Measurements from ENCODE around the gene AGAP2.
A peak's percentile ranks its signal among the peaks of the same experiment; 100 is the strongest.

AGAP2 gene

GRCh38 chr12:57751788-57752667 lies 13.5 kb upstream of the AGAP2 start, which contains the start of gene CDK4:
Gene CDK4, minus strand, starts transcription at chr12:57752310. Its CDS starts 593 bp downstream, at chr12:57751717.
- peak; percentile 98 for DNase-seq
- Mint-ChIP-seq H3K27me3 (no peaks in the 10 kb centered on the region), H3K9me3 (no peaks in the 10 kb centered on the region), H3K27ac (peak within 1 kb of the TSS; percentile 97), H3K4me1 (ENCODE audit: low read depth) (peaks cover 58% of the 10 kb centered on the region), H3K36me3 (ENCODE audit: low read depth) (peaks cover 53% of the 10 kb centered on the region), H3K4me3 (peak within 1 kb of the TSS; percentile 95)

DNA sequence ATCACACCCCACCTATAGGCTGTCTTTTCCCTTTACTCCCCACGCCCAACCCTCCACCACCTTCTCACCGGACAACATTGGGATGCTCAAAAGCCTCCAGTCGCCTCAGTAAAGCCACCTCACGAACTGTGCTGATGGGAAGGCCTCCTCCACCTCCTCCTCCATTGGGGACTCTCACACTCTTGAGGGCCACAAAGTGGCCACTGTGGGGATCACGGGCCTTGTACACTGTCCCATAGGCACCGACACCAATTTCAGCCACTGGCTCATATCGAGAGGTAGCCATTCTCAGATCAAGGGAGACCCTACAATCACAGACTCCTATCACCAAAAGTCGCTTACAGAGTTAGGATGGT lies 12.9 kb upstream of the AGAP2 start:
- Mint-ChIP-seq H3K9me3 (no peaks in the 10 kb centered on the region), H3K36me3 (ENCODE audit: low read depth) (peaks cover 55% of the 10 kb centered on the region), H3K4me3 (peak overlapping the region; percentile 95), H3K27ac (peak overlapping the region; percentile 97), H3K4me1 (ENCODE audit: low read depth) (peaks cover 56% of the 10 kb centered on the region), H3K27me3 (no peaks in the 10 kb centered on the region)
- DNase-seq = peak; percentile 45

DNA sequence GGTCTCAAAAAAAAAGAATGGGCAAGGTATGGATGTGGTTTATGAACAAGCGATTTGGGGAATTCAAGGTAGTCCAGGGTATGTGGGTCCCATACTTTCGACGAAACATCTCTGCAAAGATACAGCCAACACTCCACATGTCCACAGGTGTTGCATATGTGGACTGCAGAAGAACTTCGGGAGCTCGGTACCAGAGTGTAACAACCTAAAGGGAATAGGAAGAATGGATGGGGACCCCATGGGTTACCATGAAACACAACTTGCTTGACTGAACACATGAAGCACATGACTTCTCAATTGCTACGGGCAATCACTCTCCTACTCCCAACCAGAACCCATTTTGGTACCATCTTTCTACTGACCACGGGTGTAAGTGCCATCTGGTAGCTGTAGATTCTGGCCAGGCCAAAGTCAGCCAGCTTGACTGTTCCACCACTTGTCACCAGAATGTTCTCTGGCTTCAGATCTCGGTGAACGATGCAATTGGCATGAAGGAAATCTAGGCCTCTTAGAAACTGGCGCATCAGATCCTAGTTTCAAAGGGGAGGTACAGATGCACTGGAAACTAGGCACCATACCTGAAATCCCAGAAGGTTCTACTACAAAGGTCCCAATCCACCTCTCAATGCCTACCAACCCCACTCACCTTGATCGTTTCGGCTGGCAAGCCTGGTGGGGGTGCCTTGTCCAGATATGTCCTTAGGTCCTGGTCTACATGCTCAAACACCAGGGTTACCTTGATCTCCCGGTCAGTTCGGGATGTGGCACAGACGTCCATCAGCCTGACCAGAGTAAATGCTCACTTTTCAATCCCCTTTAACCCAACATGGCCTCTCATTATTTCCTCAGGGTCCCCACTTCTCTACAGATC lies 12.3 kb upstream of the AGAP2 start:
- Mint-ChIP-seq H3K27me3 (no peaks in the 10 kb centered on the region), H3K36me3 (ENCODE audit: low read depth) (peaks cover 61% of the 10 kb centered on the region), H3K4me3 (peak overlapping the region; percentile 95), H3K9me3 (no peaks in the 10 kb centered on the region), H3K4me1 (ENCODE audit: low read depth) (peaks cover 57% of the 10 kb centered on the region), H3K27ac (peak overlapping the region; percentile 97)
- DNase-seq = no peak

DNA sequence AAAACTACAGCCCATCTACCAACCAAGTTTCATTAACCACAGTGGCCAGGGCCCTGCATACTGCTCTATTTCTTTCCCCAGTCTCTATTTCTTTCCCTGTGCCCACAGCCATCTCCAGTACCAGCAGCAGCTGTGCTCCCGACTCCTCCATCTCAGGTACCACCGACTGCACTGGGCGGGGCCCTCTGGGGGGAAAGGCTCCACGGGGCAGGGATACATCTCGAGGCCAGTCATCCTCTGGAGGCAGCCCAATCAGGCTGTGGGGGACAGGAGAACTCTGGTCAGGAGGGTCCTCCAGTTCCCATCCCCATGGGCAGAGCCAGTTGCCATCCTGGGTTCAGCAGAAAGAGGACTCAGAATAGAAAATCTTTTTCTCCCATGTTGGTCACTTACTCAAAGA lies 10.5 kb upstream of the AGAP2 start:
- Mint-ChIP-seq H3K27me3 (no peaks in the 10 kb centered on the region), H3K27ac (peak overlapping the region; percentile 85), H3K4me1 (ENCODE audit: low read depth) (peaks cover 66% of the 10 kb centered on the region), H3K4me3 (peak overlapping the region; percentile 14), H3K9me3 (no peaks in the 10 kb centered on the region), H3K36me3 (ENCODE audit: low read depth) (peaks cover 72% of the 10 kb centered on the region)
- no peak for DNase-seq

DNA sequence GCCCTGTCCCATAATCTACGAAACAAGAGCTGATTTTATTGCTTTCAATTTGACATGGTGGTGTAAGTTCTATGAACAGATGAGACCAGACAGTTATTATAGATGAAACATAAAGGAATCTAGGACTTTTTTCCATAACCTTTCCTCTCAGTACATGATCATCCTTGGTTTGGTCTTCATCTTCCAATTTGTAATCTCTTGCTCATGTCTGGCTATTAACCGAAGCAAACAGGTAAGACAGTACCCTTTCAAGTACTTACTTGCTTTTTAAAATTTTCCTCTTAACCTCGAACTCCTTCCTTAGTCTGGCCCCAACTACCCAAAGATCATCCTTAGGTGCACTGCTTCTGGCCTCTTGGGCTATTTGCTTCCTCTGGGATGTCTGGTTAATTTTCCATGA lies 7.5 kb upstream of the AGAP2 start:
- Mint-ChIP-seq H3K4me3 (peak overlapping the region; percentile 93), H3K27ac (peak overlapping the region; percentile 96), H3K4me1 (ENCODE audit: low read depth) (peaks cover 66% of the 10 kb centered on the region), H3K36me3 (ENCODE audit: low read depth) (peaks cover 69% of the 10 kb centered on the region), H3K9me3 (no peaks in the 10 kb centered on the region), H3K27me3 (no peaks in the 10 kb centered on the region)
- DNase-seq = no peak

- Mint-ChIP-seq H3K36me3 (ENCODE audit: low read depth) (peaks cover 67% of the 10 kb centered on the region), H3K4me3 (peak overlapping the region; percentile 93), H3K27ac (peak overlapping the region; percentile 96), H3K4me1 (ENCODE audit: low read depth) (peaks cover 66% of the 10 kb centered on the region), H3K27me3 (no peaks in the 10 kb centered on the region), H3K9me3 (no peaks in the 10 kb centered on the region)
- peak; percentile 47 for DNase-seq
Measured at GRCh38 chr12:57745485-57745881, 6.9 kb upstream of the AGAP2 start.

DNA sequence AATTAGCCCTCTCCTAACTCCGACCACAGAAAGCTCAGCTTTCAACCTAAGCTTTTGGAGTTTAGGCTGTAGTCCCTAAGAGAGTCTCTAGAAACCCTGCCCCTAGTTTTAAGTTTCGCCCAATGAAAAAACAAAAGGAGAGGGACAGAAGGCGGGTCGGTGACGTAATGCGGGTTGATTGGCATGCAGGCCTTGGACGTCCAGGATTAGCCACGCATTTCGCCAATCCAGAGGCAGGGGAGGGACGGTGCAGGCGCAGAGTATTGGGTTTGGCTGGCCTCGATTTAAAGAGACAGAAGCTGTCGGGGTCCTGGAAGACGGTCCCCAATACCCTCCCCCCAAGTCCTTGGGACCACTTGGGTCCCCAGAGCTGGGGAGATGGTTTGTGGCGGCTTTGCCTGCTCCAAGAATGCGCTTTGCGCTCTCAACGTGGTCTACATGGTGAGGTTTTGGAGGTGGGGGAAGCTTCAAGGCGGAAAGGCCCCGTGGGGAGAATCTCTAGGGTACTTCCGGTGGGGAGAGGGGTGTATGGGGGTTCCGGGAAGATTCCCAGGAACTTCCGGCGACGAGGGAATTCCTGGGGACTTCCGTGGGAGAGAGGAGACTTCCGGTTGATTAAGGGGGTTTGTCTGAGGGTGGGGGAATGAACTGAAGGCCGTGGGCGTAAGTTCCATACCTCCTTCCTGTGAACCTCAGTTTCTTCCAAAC lies 6.4 kb upstream of the AGAP2 start, which contains the start of gene TSPAN31:
Gene TSPAN31 (plus strand): TSS at position 263 of the 708 bp plus-strand sequence. CDS start 116 bp downstream, at position 379.
- Mint-ChIP-seq H3K9me3 (no peaks in the 10 kb centered on the region), H3K4me1 (ENCODE audit: low read depth) (peaks cover 65% of the 10 kb centered on the region), H3K27me3 (no peaks in the 10 kb centered on the region), H3K36me3 (ENCODE audit: low read depth) (peaks cover 64% of the 10 kb centered on the region), H3K4me3 (peak within 1 kb of the TSS; percentile 93), H3K27ac (peak within 1 kb of the TSS; percentile 96)
- DNase-seq = peak; percentile 94

GRCh38 chr12:57744194-57744776 lies 5.7 kb upstream of the AGAP2 start:
- Mint-ChIP-seq H3K27me3 (no peaks in the 10 kb centered on the region), H3K27ac (peak overlapping the region; percentile 96), H3K4me3 (peak overlapping the region; percentile 93), H3K9me3 (no peaks in the 10 kb centered on the region), H3K36me3 (ENCODE audit: low read depth) (peaks cover 65% of the 10 kb centered on the region), H3K4me1 (ENCODE audit: low read depth) (peaks cover 71% of the 10 kb centered on the region)
- DNase-seq = peak; percentile 88

- peaks cover 71% of the 10 kb centered on the region for H3K4me1 Mint-ChIP-seq (ENCODE audit: low read depth)
- H3K27ac Mint-ChIP-seq = peak overlapping the region; percentile 96
- no peak for DNase-seq
- H3K9me3 Mint-ChIP-seq = no peaks in the 10 kb centered on the region
- H3K36me3 Mint-ChIP-seq (ENCODE audit: low read depth) = peaks cover 64% of the 10 kb centered on the region
- no peaks in the 10 kb centered on the region for H3K27me3 Mint-ChIP-seq
- H3K4me3 Mint-ChIP-seq = peak overlapping the region; percentile 93
Measured at GRCh38 chr12:57743769-57744168, 5.2 kb upstream of the AGAP2 start.

- Mint-ChIP-seq H3K27me3 (no peaks in the 10 kb centered on the region), H3K9me3 (no peaks in the 10 kb centered on the region), H3K36me3 (ENCODE audit: low read depth) (peaks cover 50% of the 10 kb centered on the region), H3K4me1 (ENCODE audit: low read depth) (peaks cover 67% of the 10 kb centered on the region), H3K27ac (peak overlapping the region; percentile 96), H3K4me3 (peak overlapping the region; percentile 94)
- peak; percentile 81 for DNase-seq
Measured at GRCh38 chr12:57741844-57742738, 3.5 kb upstream of the AGAP2 start.

GRCh38 chr12:57741413-57741789 lies 2.9 kb upstream of the AGAP2 start:
- Mint-ChIP-seq H3K4me3 (peak overlapping the region; percentile 94), H3K36me3 (ENCODE audit: low read depth) (peaks cover 50% of the 10 kb centered on the region), H3K27me3 (no peaks in the 10 kb centered on the region), H3K4me1 (ENCODE audit: low read depth) (peaks cover 68% of the 10 kb centered on the region), H3K9me3 (no peaks in the 10 kb centered on the region), H3K27ac (peak overlapping the region; percentile 96)
- no peak for DNase-seq

GRCh38 chr12:57740656-57741412 lies 2.3 kb upstream of the AGAP2 start:
- Mint-ChIP-seq H3K9me3 (no peaks in the 10 kb centered on the region), H3K4me3 (peak overlapping the region; percentile 94), H3K4me1 (ENCODE audit: low read depth) (peaks cover 64% of the 10 kb centered on the region), H3K36me3 (ENCODE audit: low read depth) (peaks cover 47% of the 10 kb centered on the region), H3K27ac (peak overlapping the region; percentile 96), H3K27me3 (no peaks in the 10 kb centered on the region)
- DNase-seq = peak; percentile 77

Measured in activated T-cell treated with anti-CD3 and anti-CD28 coated beads, Interleukin-2, amount 50 U/mL, for 24 hours (primary cell).